ENCODE data around the gene LHX3. TPM values are rescaled to one million over a fixed set of nuclear protein-coding genes. Genes with fewer than 3 reads are reported as not detected.
A peak's percentile ranks its signal among the peaks of the same experiment; 100 is the strongest.
"Not testable (repeated sequence)": the region's sequence is repeated elsewhere in the genome, so short reads cannot be mapped to it uniquely, and the experiment has no call there.

The LHX3 gene
- total and polyA plus RNA-seq, 8 donors, result not detected

DNA sequence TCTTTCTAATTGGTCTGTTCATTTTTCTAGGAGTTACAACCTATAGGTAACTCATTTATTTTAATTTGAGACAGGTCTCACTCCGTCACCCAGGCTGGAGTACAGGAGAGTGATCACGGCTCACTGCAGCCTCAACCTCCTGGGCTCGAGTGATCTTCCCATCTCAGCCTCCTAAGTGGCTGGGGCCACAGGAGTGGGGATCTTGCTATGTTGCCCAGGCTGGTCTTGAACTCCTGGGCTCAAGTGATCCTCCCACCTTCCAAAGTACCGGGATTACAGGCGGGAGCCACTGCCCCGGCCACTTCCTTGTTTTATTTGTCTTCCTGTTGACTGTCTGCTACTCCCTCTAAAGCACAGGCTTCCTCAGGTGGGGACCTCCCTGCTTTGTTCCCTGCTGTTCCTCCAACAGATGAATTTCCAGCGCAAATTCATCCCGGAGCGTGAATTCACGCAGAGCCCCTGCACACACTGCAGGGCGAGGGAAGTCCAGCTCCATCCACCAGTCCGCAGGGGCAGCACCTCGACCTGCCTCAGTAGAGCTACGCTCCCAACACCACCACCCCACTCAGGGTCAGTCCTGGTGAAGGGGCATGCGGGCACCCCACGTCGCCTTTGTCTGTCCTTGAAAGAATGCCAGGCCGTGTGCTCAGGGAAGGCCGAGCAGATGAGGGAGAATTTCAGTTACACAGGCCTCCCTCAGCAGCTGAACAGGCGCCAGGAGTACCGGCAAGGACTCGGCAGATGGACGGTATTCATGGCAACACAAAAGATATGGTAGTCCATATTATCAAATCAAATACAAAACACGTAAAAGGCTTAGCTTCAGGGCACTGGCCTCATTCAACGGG is 34.4 kb upstream of the LHX3 start:
- intact Hi-C loops (cut with DNase I; ENCODE audit: low total_unique reads), result no loop called here
- peaks cover 6 to 47% (median 30%) of the 10 kb centered on the region in 4 donors for H3K4me1 ChIP-seq
- peak in 1 of 2 donors; percentile 36 for DNase-seq
- H3K9me3 ChIP-seq, result no peaks in the 10 kb centered on the region
- no peak for TF ChIP-seq EP300 (IDR thresholded peaks at IDR 0.05)
- no peak for TF ChIP-seq POLR2AphosphoS5 (IDR thresholded peaks at IDR 0.05)
- TF ChIP-seq, protein P1, sequence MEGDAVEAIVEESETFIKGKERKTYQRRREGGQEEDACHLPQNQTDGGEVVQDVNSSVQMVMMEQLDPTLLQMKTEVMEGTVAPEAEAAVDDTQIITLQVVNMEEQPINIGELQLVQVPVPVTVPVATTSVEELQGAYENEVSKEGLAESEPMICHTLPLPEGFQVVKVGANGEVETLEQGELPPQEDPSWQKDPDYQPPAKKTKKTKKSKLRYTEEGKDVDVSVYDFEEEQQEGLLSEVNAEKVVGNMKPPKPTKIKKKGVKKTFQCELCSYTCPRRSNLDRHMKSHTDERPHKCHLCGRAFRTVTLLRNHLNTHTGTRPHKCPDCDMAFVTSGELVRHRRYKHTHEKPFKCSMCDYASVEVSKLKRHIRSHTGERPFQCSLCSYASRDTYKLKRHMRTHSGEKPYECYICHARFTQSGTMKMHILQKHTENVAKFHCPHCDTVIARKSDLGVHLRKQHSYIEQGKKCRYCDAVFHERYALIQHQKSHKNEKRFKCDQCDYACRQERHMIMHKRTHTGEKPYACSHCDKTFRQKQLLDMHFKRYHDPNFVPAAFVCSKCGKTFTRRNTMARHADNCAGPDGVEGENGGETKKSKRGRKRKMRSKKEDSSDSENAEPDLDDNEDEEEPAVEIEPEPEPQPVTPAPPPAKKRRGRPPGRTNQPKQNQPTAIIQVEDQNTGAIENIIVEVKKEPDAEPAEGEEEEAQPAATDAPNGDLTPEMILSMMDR (IDR thresholded peaks at IDR 0.05), result no peak
- TF ChIP-seq POLR2A (IDR thresholded peaks at IDR 0.05), result no peak
- peak overlapping the region in 2 of 5 donors; percentile 3 to 38 for H3K27ac ChIP-seq
- no peak overlapping the region for H3K4me3 ChIP-seq
- H3K36me3 ChIP-seq, result peaks cover 13 to 30% (median 29%) of the 10 kb centered on the region in 4 donors
- H3K27me3 ChIP-seq, result no peaks in the 10 kb centered on the region
- 69 to 70% (median 70%) methylated on average over 25 of the region's 25 CpGs for WGBS, 5 donors

DNA sequence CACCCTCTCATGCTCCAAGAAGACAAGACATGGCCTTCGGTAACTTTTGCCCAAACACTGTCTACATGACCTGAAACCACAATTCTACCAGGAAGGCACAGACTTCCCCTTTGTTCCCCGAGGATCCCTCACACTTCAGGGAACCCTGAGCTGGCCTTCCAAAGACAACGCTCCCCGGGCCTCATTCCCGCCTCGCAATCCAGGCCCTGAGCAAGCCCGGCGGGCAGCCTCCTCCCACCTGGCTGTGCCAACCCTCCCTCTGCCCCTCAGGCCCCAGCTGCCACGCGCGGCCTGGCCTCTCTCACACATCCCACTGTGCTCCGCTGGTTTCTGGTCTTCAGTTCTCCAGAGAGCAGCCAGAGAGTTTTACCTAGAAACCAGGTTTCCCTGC is 33.4 kb upstream of the LHX3 start:
- peaks cover 13 to 36% (median 29%) of the 10 kb centered on the region in 4 donors for H3K36me3 ChIP-seq
- TF ChIP-seq, protein P1 (IDR thresholded peaks at IDR 0.05), result no peak
- TF ChIP-seq POLR2A (IDR thresholded peaks at IDR 0.05), result no peak

DNA sequence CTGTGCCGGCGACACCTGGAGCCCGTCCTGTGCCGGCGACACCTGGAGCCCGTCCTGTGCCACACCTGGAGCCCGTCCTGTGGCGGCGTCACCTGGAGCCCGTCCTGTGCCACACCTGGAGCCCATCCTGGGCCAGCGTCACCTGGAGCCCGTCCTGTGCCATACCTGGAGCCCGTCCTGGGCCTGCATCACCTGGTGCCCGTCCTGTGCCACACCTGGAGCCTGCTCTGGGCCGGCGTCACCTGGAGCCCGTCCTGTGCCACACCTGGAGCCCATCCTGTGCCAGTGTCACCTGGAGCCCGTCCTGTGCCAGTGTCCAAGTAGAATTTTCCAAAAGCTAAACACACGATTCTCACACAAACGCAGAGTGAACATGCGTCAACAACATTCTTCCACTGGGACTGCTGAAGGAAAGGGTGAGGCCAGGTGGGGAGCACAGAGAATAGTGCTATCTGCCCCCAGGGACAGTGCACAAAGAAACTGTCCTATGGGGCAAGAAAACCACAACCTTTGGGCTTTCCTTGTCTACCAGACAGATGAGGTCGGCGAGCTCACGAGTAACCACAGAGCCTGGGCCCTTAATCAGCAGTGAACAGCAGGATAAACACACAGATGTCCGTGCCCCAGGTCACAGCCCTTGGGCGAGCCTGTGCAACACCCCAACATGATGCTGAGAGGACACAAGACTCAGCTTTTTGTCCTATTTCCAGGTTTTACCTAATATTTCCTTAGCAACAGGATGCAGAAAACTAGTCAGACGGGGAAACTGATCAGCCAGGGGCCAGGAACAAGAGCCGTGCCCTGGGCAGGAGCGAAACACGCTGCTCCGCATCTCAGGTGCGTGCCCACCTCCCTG is 32.8 kb upstream of the LHX3 start:
- no peak overlapping the region for H3K27ac ChIP-seq
- H3K4me1 ChIP-seq, result peaks cover 3 to 36% (median 19%) of the 10 kb centered on the region in 4 donors
- 87 to 92% (median 89%) methylated on average over 27 to 32 of the region's 32 CpGs for WGBS, 5 donors
- intact Hi-C loops (cut with DNase I; ENCODE audit: low total_unique reads), result no loop called here
- no peak for DNase-seq
- no peaks in the 10 kb centered on the region for H3K9me3 ChIP-seq
- no peak for TF ChIP-seq POLR2A (IDR thresholded peaks at IDR 0.05)
- no peak overlapping the region for H3K4me3 ChIP-seq
- H3K27me3 ChIP-seq, result no peaks in the 10 kb centered on the region
- peaks cover 13 to 39% (median 29%) of the 10 kb centered on the region in 4 donors for H3K36me3 ChIP-seq

More for the DNA sequence above, 33.4 kb upstream of the LHX3 start:
- DNase-seq, result no peak
- 71 to 86% (median 78%) methylated on average over 12 of the region's 12 CpGs for WGBS, 5 donors
- Histone ChIP-seq H3K4me1 (peaks cover 3 to 38% (median 22%) of the 10 kb centered on the region in 4 donors), H3K27ac (peak overlapping the region in 1 of 5 donors; percentile 38), H3K9me3 (no peaks in the 10 kb centered on the region), H3K27me3 (no peaks in the 10 kb centered on the region), H3K4me3 (no peak overlapping the region)
- intact Hi-C loops (cut with DNase I; ENCODE audit: low total_unique reads), result no loop called here

DNA sequence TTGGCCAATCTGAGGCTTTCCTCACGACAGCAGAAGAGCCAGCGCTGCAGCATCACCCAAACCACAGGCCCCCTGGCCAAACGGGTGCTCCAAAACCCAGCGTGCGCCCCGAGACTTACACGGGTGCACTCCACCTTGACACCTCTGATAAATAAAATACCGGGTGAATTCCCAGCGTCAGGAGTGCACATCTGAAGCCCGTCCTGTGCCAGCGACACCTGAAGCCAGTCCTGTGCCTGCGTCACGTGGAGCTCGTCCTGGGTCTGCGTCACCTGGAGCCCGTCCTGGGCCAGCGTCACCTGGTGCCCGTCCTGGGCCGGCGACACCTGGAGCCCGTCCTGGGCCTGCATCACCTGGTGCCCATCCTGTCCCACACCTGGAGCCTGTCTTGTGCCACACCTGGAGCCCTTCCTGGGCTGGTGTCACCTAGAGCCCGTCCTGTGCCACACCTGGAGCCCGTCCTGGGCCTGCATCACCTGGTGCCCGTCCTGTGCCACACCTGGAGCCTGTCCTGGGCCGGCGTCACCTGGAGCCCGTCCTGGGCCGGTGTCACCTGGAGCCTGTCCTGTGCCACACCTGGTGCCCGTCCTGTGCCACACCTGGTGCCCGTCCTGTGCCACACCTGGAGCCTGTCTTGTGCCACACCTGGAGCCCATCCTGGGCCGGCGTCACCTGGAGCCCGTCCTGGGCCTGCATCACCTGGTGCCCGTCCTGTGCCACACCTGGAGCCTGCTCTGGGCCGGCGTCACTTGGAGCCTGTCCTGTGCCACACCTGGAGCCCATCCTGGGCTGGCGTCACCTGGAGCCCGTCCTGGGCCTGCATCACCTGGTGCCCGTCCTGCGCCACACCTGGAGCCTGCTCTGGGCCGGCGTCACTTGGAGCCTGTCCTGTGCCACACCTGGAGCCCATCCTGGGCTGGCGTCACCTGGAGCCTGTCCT is 31.8 kb upstream of the LHX3 start:
- H3K4me3 ChIP-seq; DNase-seq; H3K27ac ChIP-seq; H3K9me3 ChIP-seq; H3K27me3 ChIP-seq; intact Hi-C loops (cut with DNase I; ENCODE audit: low total_unique reads): not testable (repeated sequence)
- 87 to 96% (median 95%) methylated on average over 16 to 43 of the region's 43 CpGs for WGBS, 5 donors
- Histone ChIP-seq H3K4me1 (peaks cover 3 to 30% (median 16%) of the 10 kb centered on the region in 4 donors), H3K36me3 (peaks cover 13 to 44% (median 29%) of the 10 kb centered on the region in 4 donors)

Data from stomach (tissue), 9 donors.